ENCODE measurements around the gene CFAP300.

DNA sequence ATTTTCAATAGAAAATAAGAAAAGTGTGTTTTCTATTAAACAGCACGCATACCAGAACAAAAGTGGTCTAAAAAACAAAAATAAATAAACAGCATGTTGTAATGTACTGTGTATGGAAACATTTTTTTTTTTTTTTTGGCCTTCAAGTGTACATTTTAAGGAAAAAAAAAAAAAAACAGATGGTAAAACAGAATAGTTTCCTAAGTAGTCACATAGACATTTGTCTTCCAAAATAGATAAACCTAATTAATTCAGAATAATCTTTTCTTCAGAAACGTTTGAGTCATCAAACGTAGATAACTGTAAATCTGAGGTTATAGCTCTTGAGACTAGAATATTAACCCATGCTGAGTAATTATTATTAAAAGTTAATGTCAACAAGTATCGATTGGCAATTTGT is 396 bp upstream of the CFAP300 start:
- TF ChIP-seq POLR2A (IDR thresholded peaks at IDR 0.05; ENCODE audit: low read depth, low read length) (no peak), TAF1 (IDR thresholded peaks at IDR 0.05; ENCODE audit: borderline replicate concordance, low read depth, low read length) (no peak), POLR2AphosphoS5 (IDR thresholded peaks at IDR 0.05; ENCODE audit: low read depth, low read length) (no peak)

Measured in GM12892 (cell line).